Lower lobe of right lung (tissue), 2 donors: ENCODE data around the gene GNAQ. TPM values are rescaled to one million over a fixed set of nuclear protein-coding genes. Genes with fewer than 3 reads are reported as not detected.
"Not testable (repeated sequence)": the region's sequence is repeated elsewhere in the genome, so short reads cannot be mapped to it uniquely, and the experiment has no call there.

Experiments
- ATAC-seq, 2 donors: fragments of 200-7000 bp; cut with Tn5 transposase; one replicate each; pipeline ENCODE4 v1.9.1; 2020 to 2022; ENCODE audit warnings: mild to moderate bottlenecking in 2 of 2, moderate library complexity in 2 of 2
- DNase-seq: peaks from one replicate; pipeline ENCODE4 v3.0.0-alpha.2; 2020
- H3K27ac ChIP-seq: fragments of 200-600 bp; one replicate; pipeline ENCODE4 v1.8.0; 2022
- H3K27me3 ChIP-seq: fragments of 200-600 bp; one replicate; pipeline ENCODE4 v1.8.0; 2022; ENCODE audit warnings: low read depth
- H3K36me3 ChIP-seq: fragments of 200-600 bp; one replicate; pipeline ENCODE4 v1.8.0; 2022; ENCODE audit warnings: mild to moderate bottlenecking
- H3K4me1 ChIP-seq: fragments of 200-600 bp; one replicate; pipeline ENCODE4 v1.8.0; 2022
- H3K4me3 ChIP-seq: fragments of 200-600 bp; one replicate; pipeline ENCODE4 v1.8.0; 2022; ENCODE audit warnings: mild to moderate bottlenecking
- H3K9me3 ChIP-seq: fragments of 200-600 bp; one replicate; pipeline ENCODE4 v1.8.0; 2022
- intact Hi-C: fragments of 100-400 bp; cut with DNase I; formaldehyde crosslinking; loops from one replicate; pipeline ENCODE4 v1.11.0; 2022
- total RNA-seq: library from RNA; stranded (reverse); fragmentation: NEBNext Ultra II Directional; extraction: Animal tissue kit (Norgen Biotek cat#: 25700); gene quantifications from one replicate; pipeline ENCODE4 v1.2.1, GENCODE V29; 2021
- TF ChIP-seq, protein P1 (sequence below): fragments of 200-600 bp; IDR thresholded peaks from one replicate; pipeline ENCODE4 v1.8.0; 2022; ENCODE audit warnings: antibody characterized with exemption, mild to moderate bottlenecking
- donor health status: DM: no; HTN: yes; CAD: no; lungs with severe emphysema.

The GNAQ gene
- total RNA-seq, 1 donor from 2014 or later: 130 TPM

DNA sequence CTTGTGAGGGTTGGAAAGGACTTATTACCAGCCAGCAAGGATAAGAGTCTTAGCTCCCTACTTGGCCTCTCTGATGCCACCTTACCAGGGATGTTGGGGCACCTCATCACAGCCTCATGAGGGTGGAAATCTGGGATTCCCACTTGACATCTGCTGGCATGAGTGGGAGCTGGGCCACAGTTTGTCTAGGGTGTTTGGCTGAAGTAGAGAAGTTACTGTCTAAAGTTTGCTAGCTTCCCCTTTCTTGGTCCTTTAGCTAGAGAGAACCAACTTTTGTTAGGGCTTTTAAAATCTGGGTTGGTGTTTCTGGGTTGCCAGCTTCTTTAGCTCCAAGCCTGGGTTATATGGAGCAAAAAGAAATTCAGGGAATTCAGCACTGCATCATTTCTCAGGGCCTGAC lies 326.0 kb downstream of the GNAQ start:
- Histone ChIP-seq H3K4me3 (no peak overlapping the region), H3K27ac (no peak overlapping the region), H3K4me1 (peaks cover 16% of the 10 kb centered on the region), H3K27me3 (no peaks in the 10 kb centered on the region), H3K9me3 (no peaks in the 10 kb centered on the region), H3K36me3 (no peaks in the 10 kb centered on the region)
- DNase-seq: no peak
- TF ChIP-seq, protein P1, sequence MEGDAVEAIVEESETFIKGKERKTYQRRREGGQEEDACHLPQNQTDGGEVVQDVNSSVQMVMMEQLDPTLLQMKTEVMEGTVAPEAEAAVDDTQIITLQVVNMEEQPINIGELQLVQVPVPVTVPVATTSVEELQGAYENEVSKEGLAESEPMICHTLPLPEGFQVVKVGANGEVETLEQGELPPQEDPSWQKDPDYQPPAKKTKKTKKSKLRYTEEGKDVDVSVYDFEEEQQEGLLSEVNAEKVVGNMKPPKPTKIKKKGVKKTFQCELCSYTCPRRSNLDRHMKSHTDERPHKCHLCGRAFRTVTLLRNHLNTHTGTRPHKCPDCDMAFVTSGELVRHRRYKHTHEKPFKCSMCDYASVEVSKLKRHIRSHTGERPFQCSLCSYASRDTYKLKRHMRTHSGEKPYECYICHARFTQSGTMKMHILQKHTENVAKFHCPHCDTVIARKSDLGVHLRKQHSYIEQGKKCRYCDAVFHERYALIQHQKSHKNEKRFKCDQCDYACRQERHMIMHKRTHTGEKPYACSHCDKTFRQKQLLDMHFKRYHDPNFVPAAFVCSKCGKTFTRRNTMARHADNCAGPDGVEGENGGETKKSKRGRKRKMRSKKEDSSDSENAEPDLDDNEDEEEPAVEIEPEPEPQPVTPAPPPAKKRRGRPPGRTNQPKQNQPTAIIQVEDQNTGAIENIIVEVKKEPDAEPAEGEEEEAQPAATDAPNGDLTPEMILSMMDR: no peak
- intact Hi-C loops: no loop called here
- ATAC-seq: no peak

DNA sequence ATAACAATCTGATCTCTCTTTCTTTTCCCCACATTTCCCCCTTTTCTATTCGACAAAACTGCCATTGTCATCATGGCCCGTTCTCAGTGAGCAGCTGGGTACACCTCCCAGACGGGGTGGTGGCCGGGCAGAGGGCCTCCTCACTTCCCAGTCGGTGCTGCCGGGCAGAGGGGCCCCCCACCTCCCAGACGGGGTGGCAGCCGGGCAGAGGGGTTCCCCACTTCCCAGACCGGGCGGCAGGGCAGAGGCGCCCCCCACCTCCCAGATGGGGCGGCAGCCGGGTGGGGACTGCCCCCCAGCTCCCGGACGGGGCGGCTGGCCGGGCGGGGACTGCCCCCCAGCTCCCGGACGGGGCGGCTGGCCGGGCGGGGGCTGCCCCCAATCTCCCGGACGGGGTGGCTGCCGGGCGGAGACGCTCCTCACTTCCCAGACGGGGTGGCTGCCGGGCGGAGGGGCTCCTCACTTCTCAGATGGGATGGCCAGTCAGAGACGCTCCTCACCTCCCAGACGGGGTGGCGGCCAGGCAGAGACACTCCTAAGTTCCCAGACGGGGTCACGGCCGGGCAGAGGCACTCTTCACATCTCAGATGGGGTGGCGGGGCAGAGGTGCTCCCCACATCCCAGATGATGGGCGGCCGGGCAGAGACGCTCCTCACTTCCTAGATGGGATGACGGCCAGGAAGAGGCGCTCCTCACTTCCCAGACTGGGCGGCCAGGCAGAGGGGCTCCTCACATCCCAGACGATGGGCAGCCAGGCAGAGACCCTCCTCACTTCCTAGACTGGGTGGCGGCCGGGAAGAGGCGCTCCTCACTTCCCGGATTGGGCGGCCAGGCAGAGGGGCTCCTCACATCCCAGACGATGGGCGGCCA lies 328.9 kb downstream of the GNAQ start:
- DNase-seq, H3K9me3 ChIP-seq, H3K4me3 ChIP-seq, H3K36me3 ChIP-seq, H3K4me1 ChIP-seq, ATAC-seq, H3K27ac ChIP-seq, H3K27me3 ChIP-seq, intact Hi-C loops: not testable (repeated sequence)

DNA sequence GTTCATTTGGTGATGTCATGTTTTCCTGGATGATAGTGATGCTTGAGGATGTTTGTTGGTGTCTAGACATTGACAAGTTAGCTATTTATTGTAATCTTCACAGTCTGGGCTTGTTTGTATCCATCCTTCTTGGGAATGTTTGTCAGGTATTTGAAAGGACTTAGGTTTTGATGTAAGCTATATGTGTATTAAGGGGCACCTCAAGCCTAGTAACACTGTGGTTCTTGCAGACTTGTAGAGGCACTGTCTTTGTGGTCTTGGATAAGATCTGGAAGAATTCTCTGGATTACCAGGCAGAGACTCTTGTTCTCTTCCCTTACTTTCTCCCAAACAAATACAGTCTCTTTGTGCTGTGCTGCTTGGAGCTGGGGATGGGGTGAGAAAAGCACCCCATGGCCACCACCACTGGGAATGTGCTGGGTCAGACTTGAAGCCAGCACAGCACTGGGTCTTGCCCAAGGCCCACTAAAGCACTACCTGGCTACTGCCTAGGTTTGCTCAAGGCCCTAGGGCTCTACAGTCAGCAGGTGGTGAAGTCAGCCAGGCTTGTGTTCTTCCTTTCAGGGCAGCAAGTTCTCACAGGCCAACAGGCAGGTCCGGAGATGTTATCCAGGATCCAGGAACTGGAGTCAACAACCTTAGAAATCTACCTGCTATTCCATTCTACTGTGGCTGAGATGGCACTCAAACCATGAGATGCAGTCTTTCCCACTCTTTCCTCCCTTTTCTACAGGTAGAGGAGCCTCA lies 334.2 kb downstream of the GNAQ start:
- Histone ChIP-seq H3K27me3 (no peaks in the 10 kb centered on the region), H3K27ac (no peak overlapping the region), H3K4me1 (no peaks in the 10 kb centered on the region), H3K36me3 (no peaks in the 10 kb centered on the region), H3K4me3 (no peak overlapping the region), H3K9me3 (no peaks in the 10 kb centered on the region)
- ATAC-seq: no peak
- TF ChIP-seq, protein P1: no peak
- DNase-seq: no peak
- intact Hi-C loops: no loop called here

DNA sequence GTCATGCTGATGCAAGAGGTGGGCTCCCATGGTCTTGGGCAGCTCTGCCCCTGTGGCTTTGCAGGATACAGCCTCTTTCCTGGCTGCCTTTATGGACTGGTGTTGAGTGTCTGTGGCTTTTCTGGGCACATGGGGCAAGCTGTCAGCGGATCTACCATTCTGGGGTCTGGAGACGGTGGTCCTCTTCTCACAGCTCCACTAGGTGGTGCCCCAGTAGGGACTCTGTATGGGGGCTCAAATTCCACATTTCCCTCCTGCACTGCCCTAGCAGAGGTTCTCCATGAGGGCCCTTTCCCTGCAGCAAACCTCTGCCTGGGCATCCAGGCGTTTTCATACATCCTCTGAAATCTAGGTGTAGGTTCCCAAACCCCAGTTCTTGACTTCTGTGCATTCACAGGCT lies 340.9 kb downstream of the GNAQ start:
- H3K4me3 ChIP-seq, H3K9me3 ChIP-seq, ATAC-seq, H3K27ac ChIP-seq, H3K36me3 ChIP-seq, H3K27me3 ChIP-seq, intact Hi-C loops, DNase-seq, H3K4me1 ChIP-seq: not testable (repeated sequence)

DNA sequence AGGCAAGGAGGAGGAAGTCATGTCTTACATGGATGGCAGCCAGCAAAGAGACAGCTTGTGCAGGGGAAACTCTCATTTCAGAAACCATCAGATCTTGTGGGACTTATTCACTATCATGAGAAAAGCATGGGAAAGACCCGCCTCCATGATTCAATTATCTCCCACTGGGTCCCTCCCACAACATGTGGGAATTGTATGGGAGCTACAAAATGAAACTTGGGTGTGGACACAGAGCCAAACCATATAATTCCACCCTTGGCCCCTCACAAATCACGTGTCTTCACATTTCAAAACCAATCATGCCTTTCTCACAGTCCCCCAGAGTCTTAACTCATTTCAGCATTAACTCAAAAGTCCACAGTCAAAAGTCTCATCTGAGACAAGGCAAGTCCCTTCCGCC lies 341.5 kb downstream of the GNAQ start:
- DNase-seq, intact Hi-C loops, H3K4me1 ChIP-seq, H3K27ac ChIP-seq, H3K9me3 ChIP-seq, H3K4me3 ChIP-seq, H3K27me3 ChIP-seq, H3K36me3 ChIP-seq, ATAC-seq: not testable (repeated sequence)

DNA sequence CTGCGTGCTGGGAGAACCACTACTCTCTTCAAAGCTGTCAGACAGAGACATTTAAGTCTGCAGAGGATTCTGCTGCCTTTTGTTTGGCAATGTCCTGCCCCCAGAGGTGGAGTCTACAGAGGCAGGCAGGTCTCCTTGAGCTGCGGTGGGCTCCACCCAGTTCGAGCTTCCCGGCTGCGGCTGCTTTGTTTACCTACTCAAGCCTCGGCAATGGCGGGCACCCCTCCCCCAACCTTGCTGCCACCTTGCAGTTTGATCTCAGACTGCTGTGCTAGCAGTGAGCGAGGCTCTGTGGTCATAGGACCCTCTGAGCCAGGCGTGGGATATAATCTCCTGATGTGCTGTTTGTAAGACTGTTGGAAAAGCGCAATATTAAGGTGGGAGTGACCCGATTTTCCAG lies 343.9 kb downstream of the GNAQ start:
- intact Hi-C loops, DNase-seq, H3K27ac ChIP-seq: not testable (repeated sequence)

DNA sequence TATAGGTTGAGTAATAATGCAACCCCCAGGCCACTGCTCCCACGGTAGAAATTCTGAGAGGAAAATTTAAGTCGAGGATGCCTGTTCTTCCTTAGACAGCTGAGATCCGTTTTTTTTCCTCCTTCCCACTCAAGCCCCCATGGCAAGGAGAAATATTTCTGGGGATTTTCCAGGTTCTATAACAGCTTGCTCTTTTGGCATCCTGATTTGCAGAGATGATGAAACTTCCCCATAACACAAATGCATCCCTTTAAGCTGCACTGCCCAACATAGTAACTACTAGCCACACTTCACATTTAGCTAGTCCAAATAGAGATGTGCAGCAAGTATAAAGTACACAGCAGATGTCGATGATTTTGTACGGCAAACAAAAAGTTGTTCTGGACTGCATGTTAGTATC lies 351.0 kb downstream of the GNAQ start:
- no peaks in the 10 kb centered on the region for H3K27me3 ChIP-seq
- peaks cover 8% of the 10 kb centered on the region for H3K4me1 ChIP-seq
- intact Hi-C loops: no loop called here
- H3K4me3 ChIP-seq: no peak overlapping the region
- ATAC-seq: no peak
- H3K27ac ChIP-seq: no peak overlapping the region
- no peaks in the 10 kb centered on the region for H3K9me3 ChIP-seq
- TF ChIP-seq, protein P1: no peak
- no peaks in the 10 kb centered on the region for H3K36me3 ChIP-seq
- no peak for DNase-seq

More for the DNA sequence above, 343.9 kb downstream of the GNAQ start:
- not testable (repeated sequence) for H3K4me3 ChIP-seq, H3K9me3 ChIP-seq, ATAC-seq, H3K27me3 ChIP-seq, H3K4me1 ChIP-seq, H3K36me3 ChIP-seq
